ENCODE results near the gene GSTM2. TPM values are rescaled to one million over a fixed set of nuclear protein-coding genes. Genes with fewer than 3 reads are reported as not detected.

The GSTM2 gene
- total RNA-seq, 1 experiment from 2014 or later, result 14.9 TPM

- Histone ChIP-seq H3K14ac (ENCODE audit: insufficient read depth, low read length) (no peak overlapping the region), H3K9me3 (ENCODE audit: control insufficient read depth, low read depth, low read length) (no peaks in the 10 kb centered on the region), H3K4me2 (ENCODE audit: insufficient read depth, insufficient read length, low read length) (no peak overlapping the region), H3K4ac (ENCODE audit: low read depth, low read length) (no peak overlapping the region), H3K23me2 (ENCODE audit: insufficient read length, low read depth, low read length, poor library complexity, severe bottlenecking) (no peaks in the 10 kb centered on the region), H2BK12ac (ENCODE audit: insufficient read length, low read depth, low read length) (no peak overlapping the region), H2BK15ac (ENCODE audit: low read depth, low read length) (no peak overlapping the region), H4K20me1 (ENCODE audit: control insufficient read depth, insufficient read depth, insufficient read length) (no peaks in the 10 kb centered on the region), H2BK5ac (ENCODE audit: insufficient read length, low read length) (no peak overlapping the region), H2BK120ac (ENCODE audit: low read depth, low read length, poor library complexity, severe bottlenecking) (no peak overlapping the region), H2AK5ac (ENCODE audit: insufficient read length, low read length) (no peak overlapping the region), H3K18ac (ENCODE audit: insufficient read length, low read depth, low read length) (no peak overlapping the region), H3K27me3 (ENCODE audit: insufficient read depth, low read length) (no peaks in the 10 kb centered on the region), H3K56ac (ENCODE audit: insufficient read length, low read depth, low read length) (no peak overlapping the region), H4K8ac (replicated peaks; ENCODE audit: insufficient read length, low read depth, low read length) (no peak overlapping the region), H2AFZ (ENCODE audit: low read length) (no peak overlapping the region), H2BK20ac (ENCODE audit: low read depth, low read length, poor library complexity, severe bottlenecking) (no peak overlapping the region), H3K4me1 (ENCODE audit: insufficient read depth, low read length) (no peaks in the 10 kb centered on the region), H3K9ac (ENCODE audit: extremely low read depth, insufficient read length, low read length) (no peak overlapping the region), H4K91ac (ENCODE audit: insufficient read length, low read depth, low read length) (no peak overlapping the region), H3K27ac (ENCODE audit: insufficient read length, low read depth, low read length) (no peak overlapping the region), H3K23ac (ENCODE audit: insufficient read length, low read depth, low read length) (no peak overlapping the region), H3K79me2 (ENCODE audit: insufficient read depth, low read length) (peaks cover under 1% of the 10 kb centered on the region; the same call in 1 of the 2 replicates), H3T11ph (ENCODE audit: low read length) (no peak overlapping the region), H3K79me1 (ENCODE audit: insufficient read depth, low read depth, low read length, poor library complexity, severe bottlenecking) (no peaks in the 10 kb centered on the region), H4K5ac (ENCODE audit: insufficient read length, low read depth, low read length) (no peak overlapping the region)
- WGBS (ENCODE audit: extremely low coverage, insufficient read length, low lambda C conversion rate), result no CpG with 5 or more reads among the region's 21 CpGs
- Mint-ChIP-seq H3K36me3 (ENCODE audit: insufficient read depth in 1 of 3, low read depth in 3 of 3) (peaks cover 25 to 46% (median 41%) of the 10 kb centered on the region in 3 experiments; a peak in 6 of 7 replicates), H3K27me3 (ENCODE audit: low read depth) (no peaks in the 10 kb centered on the region; the same call in 1 of the 2 replicates), H3K9me3 (no peaks in the 10 kb centered on the region), H3K4me1 (peaks cover 9 to 29% of the 10 kb centered on the region in 2 experiments), H3K4me3 (no peak overlapping the region), H3K27ac (no peak overlapping the region)
- no peak for DNase-seq
- TF ChIP-seq, protein P1, sequence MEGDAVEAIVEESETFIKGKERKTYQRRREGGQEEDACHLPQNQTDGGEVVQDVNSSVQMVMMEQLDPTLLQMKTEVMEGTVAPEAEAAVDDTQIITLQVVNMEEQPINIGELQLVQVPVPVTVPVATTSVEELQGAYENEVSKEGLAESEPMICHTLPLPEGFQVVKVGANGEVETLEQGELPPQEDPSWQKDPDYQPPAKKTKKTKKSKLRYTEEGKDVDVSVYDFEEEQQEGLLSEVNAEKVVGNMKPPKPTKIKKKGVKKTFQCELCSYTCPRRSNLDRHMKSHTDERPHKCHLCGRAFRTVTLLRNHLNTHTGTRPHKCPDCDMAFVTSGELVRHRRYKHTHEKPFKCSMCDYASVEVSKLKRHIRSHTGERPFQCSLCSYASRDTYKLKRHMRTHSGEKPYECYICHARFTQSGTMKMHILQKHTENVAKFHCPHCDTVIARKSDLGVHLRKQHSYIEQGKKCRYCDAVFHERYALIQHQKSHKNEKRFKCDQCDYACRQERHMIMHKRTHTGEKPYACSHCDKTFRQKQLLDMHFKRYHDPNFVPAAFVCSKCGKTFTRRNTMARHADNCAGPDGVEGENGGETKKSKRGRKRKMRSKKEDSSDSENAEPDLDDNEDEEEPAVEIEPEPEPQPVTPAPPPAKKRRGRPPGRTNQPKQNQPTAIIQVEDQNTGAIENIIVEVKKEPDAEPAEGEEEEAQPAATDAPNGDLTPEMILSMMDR (conservative IDR thresholded peaks at IDR 0.05), result no peak
These were observed 41.0 kb upstream of the GSTM2 start for GRCh38 chr1:109626682-109627408.
